Right lobe of liver (tissue), 4 donors: Measurements from ENCODE around the gene TOM1L2.

Experiments
- CTCF ChIP-seq, 4 donors: fragments of 200-600 bp in 3 of 4; fragments of 450-650 bp in 1 of 4; IDR thresholded peaks; one replicate each; pipeline versions ENCODE4 v1.5.1 to v1.8.0; 2016 to 2022; ENCODE audit warnings: antibody characterized with exemption in 4 of 4, mild to moderate bottlenecking in 2 of 4
- POLR2A ChIP-seq: fragments of 450-650 bp; IDR thresholded peaks from one replicate; pipeline ENCODE4 v1.6.1; 2017; ENCODE audit warnings: antibody characterized with exemption, mild to moderate bottlenecking
- donor health status: DM: no; HTN: no; CAD: no.
- donor health status: DM: no; HTN: no; CAD: no.
- donor health status: DM: no; HTN: yes; CAD: no.

- no peak for TF ChIP-seq CTCF (IDR thresholded peaks at IDR 0.05)
- TF ChIP-seq POLR2A, result no peak
These were observed 120.8 kb downstream of the TOM1L2 start for GRCh38 chr17:17851103-17852002.
